ENCODE data around the gene COL8A2.

GRCh38 chr1:36151845-36152203, 26.8 kb upstream of the COL8A2 start:
- TF ChIP-seq CTCF (IDR thresholded peaks at IDR 0.05) (no peak), POLR2A (IDR thresholded peaks at IDR 0.05) (no peak)

All from prostate gland (tissue), 2 donors.